Kidney glomerular epithelial cell (primary cell): ENCODE measurements around the gene OR1J2.

Source experiments
- DNase-seq: peaks from one replicate; lab custom pipeline; 2025; lab: John Stamatoyannopoulos, UW

OR1J2 gene

GRCh38 chr9:122552812-122553211 is 42.2 kb downstream of the OR1J2 start, which contains the start of gene OR1N2:
OR1N2 (plus strand) TSS chr9:122553112; CDS start chr9:122553212, 100 bp downstream.
- no peak for DNase-seq
